Kasumi-1 (cell line): ENCODE data around the gene RGS14.
"Not testable (repeated sequence)": the region's sequence is repeated elsewhere in the genome, so short reads cannot be mapped to it uniquely, and the experiment has no call there.

ENCODE experiments used
- DNase-seq, 2 experiments: peaks; one replicate each; lab custom pipeline; 2025; lab: John Stamatoyannopoulos, UW

The RGS14 gene

GRCh38 chr5:177349762-177350161, 8.0 kb upstream of the RGS14 start:
- DNase-seq, result no peak

GRCh38 chr5:177350776-177351391, 6.8 kb upstream of the RGS14 start:
- no peak for DNase-seq

GRCh38 chr5:177351392-177352329, 6.1 kb upstream of the RGS14 start, which contains the start of gene LMAN2:
LMAN2 (minus strand) TSS chr5:177351668; CDS start chr5:177351647, 21 bp downstream.
- peak; percentile 96 for DNase-seq

- no peak for DNase-seq
Observed at GRCh38 chr5:177353093-177353492, 4.6 kb upstream of the RGS14 start.

GRCh38 chr5:177354256-177354655, 3.5 kb upstream of the RGS14 start:
- DNase-seq, result no peak

- DNase-seq, result no peak
Observed at GRCh38 chr5:177354711-177355110, 3.0 kb upstream of the RGS14 start.

- no peak for DNase-seq
Observed at GRCh38 chr5:177355162-177355867, 2.4 kb upstream of the RGS14 start.

GRCh38 chr5:177355868-177356168, 1.9 kb upstream of the RGS14 start:
- DNase-seq, result no peak

- peak in 1 of 2 experiments; percentile 28 for DNase-seq
Observed at GRCh38 chr5:177356746-177357145, 978 bp upstream of the RGS14 start.

- DNase-seq, result no peak
Observed at GRCh38 chr5:177357146-177357458, 622 bp upstream of the RGS14 start.

- no peak for DNase-seq
Observed at GRCh38 chr5:177358370-177358819, 671 bp downstream of the RGS14 start.

- no peak for DNase-seq
Observed at GRCh38 chr5:177359451-177359851, 1.7 kb downstream of the RGS14 start.

GRCh38 chr5:177359860-177360259, 2.1 kb downstream of the RGS14 start:
- no peak for DNase-seq

- not testable (repeated sequence) for DNase-seq
Observed at GRCh38 chr5:177360740-177361139, 3.0 kb downstream of the RGS14 start.

- DNase-seq, result peak in 1 of 2 experiments; percentile 34
Observed at GRCh38 chr5:177361418-177362291, 3.9 kb downstream of the RGS14 start.

- DNase-seq, result no peak
Observed at GRCh38 chr5:177362292-177362609, 4.5 kb downstream of the RGS14 start.

- peak in 1 of 2 experiments; percentile 38 for DNase-seq
Observed at GRCh38 chr5:177362610-177363507, 5.1 kb downstream of the RGS14 start.

- DNase-seq, result no peak
Observed at GRCh38 chr5:177363565-177363964, 5.8 kb downstream of the RGS14 start.

GRCh38 chr5:177364159-177364962, 6.6 kb downstream of the RGS14 start:
- no peak for DNase-seq
